GM23338 (cell line): ENCODE data around the gene GART. TPM values are rescaled to one million over a fixed set of nuclear protein-coding genes. Genes with fewer than 3 reads are reported as not detected.

Experiments used
- ATAC-seq: fragments of 200-7000 bp; cut with Tn5 transposase; 3 replicates; pipeline ENCODE4 v1.9.1; 2020
- DNase-seq: peaks from one replicate; pipeline ENCODE4 v3.0.0-alpha.2; 2015; ENCODE audit warnings: low spot score
- H2AFZ ChIP-seq: fragments of 200-600 bp; sonication (generic); 2 replicates; pipeline ENCODE4 v1.8.0; 2016; ENCODE audit warnings: antibody characterized with exemption, mild to moderate bottlenecking, moderate library complexity
- H3F3A ChIP-seq: fragments of 200-600 bp; sonication (generic); replicated peaks from 2 replicates; pipeline ENCODE4 v1.8.0; 2017; ENCODE audit warnings: antibody characterized with exemption, mixed run types, low read depth
- H3K27ac ChIP-seq: fragments of 200-600 bp; sonication (generic); 2 replicates; pipeline ENCODE4 v1.6.1; 2016; ENCODE audit warnings: low read depth
- H3K27me3 ChIP-seq: fragments of 200-600 bp; sonication (generic); 2 replicates; pipeline ENCODE4 v1.8.0; 2016; ENCODE audit warnings: mild to moderate bottlenecking, mixed run types, moderate library complexity; ENCODE audit not compliant: insufficient read depth
- H3K36me3 ChIP-seq: fragments of 200-600 bp; sonication (generic); 2 replicates; pipeline ENCODE4 v1.8.0; 2016; ENCODE audit warnings: mild to moderate bottlenecking; ENCODE audit not compliant: insufficient read depth
- H3K4me1 ChIP-seq: fragments of 200-600 bp; sonication (generic); 2 replicates; pipeline ENCODE4 v1.8.0; 2016; ENCODE audit warnings: mild to moderate bottlenecking, moderate library complexity; ENCODE audit not compliant: insufficient read depth
- H3K4me2 ChIP-seq: fragments of 200-600 bp; sonication (generic); 2 replicates; pipeline ENCODE4 v1.7.1; 2017; ENCODE audit warnings: mixed run types
- H3K4me3 ChIP-seq: fragments of 200-600 bp; sonication (generic); 2 replicates; pipeline ENCODE4 v1.6.1; 2016; ENCODE audit warnings: mixed run types
- H3K79me2 ChIP-seq: fragments of 200-600 bp; sonication (generic); replicated peaks from 2 replicates; pipeline ENCODE4 v1.8.0; 2017; ENCODE audit warnings: mild to moderate bottlenecking; ENCODE audit not compliant: insufficient read depth
- H3K9me2 ChIP-seq: fragments of 200-600 bp; sonication (generic); 2 replicates; pipeline ENCODE4 v1.8.0; 2017; ENCODE audit not compliant: insufficient read depth
- H4K20me1 ChIP-seq: fragments of 200-600 bp; sonication (generic); replicated peaks from 2 replicates; pipeline ENCODE4 v1.8.0; 2017; ENCODE audit warnings: mild to moderate bottlenecking; ENCODE audit not compliant: insufficient read depth
- H3K27ac Mint-ChIP-seq: 2 replicates; pipeline ENCODE4 v1.8.0; 2020; ENCODE audit warnings: inconsistent platforms, mild to moderate bottlenecking, moderate library complexity, mixed read lengths
- H3K27me3 Mint-ChIP-seq: 3 replicates; pipeline ENCODE4 v1.8.0; 2022; ENCODE audit warnings: low read depth, mild to moderate bottlenecking, moderate library complexity, mixed read lengths, inconsistent platforms; ENCODE audit not compliant: insufficient read depth, poor library complexity
- H3K36me3 Mint-ChIP-seq: 3 replicates; pipeline ENCODE4 v1.8.0; 2021; ENCODE audit warnings: low read depth, mild to moderate bottlenecking, inconsistent platforms, moderate library complexity, mixed read lengths
- H3K4me1 Mint-ChIP-seq: 3 replicates; pipeline ENCODE4 v1.8.0; 2020; ENCODE audit warnings: mild to moderate bottlenecking, inconsistent platforms, mixed read lengths
- H3K4me3 Mint-ChIP-seq: 3 replicates; pipeline ENCODE4 v1.8.0; 2021; ENCODE audit warnings: moderate library complexity, mild to moderate bottlenecking, inconsistent platforms, mixed read lengths
- H3K9me3 Mint-ChIP-seq: 3 replicates; pipeline ENCODE4 v1.8.0; 2020; ENCODE audit warnings: moderate library complexity, mild to moderate bottlenecking, inconsistent platforms, mixed read lengths
- CREB1 ChIP-seq: fragments of 250-450 bp; sonication (Bioruptor Pico); IDR thresholded peaks from 2 replicates; pipeline ENCODE4 v1.5.0; 2020; ENCODE audit warnings: low read depth, mild to moderate bottlenecking, moderate library complexity
- CTCF ChIP-seq, 2 experiments: fragments of 200-600 bp in 1 of 2; sonication (generic) in 1 of 2; conservative IDR thresholded peaks; 2 replicates each; pipeline versions ENCODE4 v1.5.1 to v1.6.1; 2016 to 2017; ENCODE audit warnings: antibody characterized with exemption in 2 of 2, low read depth in 2 of 2, mild to moderate bottlenecking in 2 of 2, moderate library complexity in 1 of 2
- ETS1 ChIP-seq: IDR thresholded peaks from 2 replicates; pipeline ENCODE4 v1.6.1; 2016; ENCODE audit warnings: antibody characterized with exemption
- JUNB ChIP-seq: IDR thresholded peaks from one replicate; pipeline ENCODE4 v1.6.1; 2016; ENCODE audit warnings: antibody characterized with exemption; ENCODE audit not compliant: unreplicated experiment
- NANOG ChIP-seq: IDR thresholded peaks from 2 replicates; pipeline ENCODE4 v1.6.1; 2016; ENCODE audit warnings: antibody characterized with exemption, borderline replicate concordance
- REST ChIP-seq: IDR thresholded peaks from one replicate; pipeline ENCODE4 v1.6.1; 2018; ENCODE audit warnings: antibody characterized with exemption; ENCODE audit not compliant: unreplicated experiment
- STAT1 ChIP-seq: IDR thresholded peaks from one replicate; pipeline ENCODE4 v1.6.1; 2016; ENCODE audit warnings: antibody characterized with exemption; ENCODE audit not compliant: unreplicated experiment
- ZNF114 ChIP-seq: fragments of 250-450 bp; sonication (Bioruptor Pico); IDR thresholded peaks from 2 replicates; pipeline ENCODE4 v1.5.0; 2020; ENCODE audit warnings: mild to moderate bottlenecking, moderate library complexity
- ZNF462 ChIP-seq: fragments of 250-450 bp; sonication (Bioruptor Pico); IDR thresholded peaks from 2 replicates; pipeline ENCODE4 v1.5.0; 2020; ENCODE audit warnings: mild to moderate bottlenecking, moderate library complexity
- polyA plus RNA-seq: library from polyadenylated mRNA; unstranded; fragments of >200 nt; fragmentation: Nextera tagmentation; extraction: Ambion mirVana; gene quantifications from 2 replicates; pipeline ENCODE4 v1.2.1, GENCODE V29; 2016
- total RNA-seq: library from RNA; depleted of rRNA; stranded (reverse); fragments of >200 nt; shearing (Covaris generic); gene quantifications from 2 replicates; pipeline ENCODE4 v1.2.3, GENCODE V29; 2014

The GART gene
- total and polyA plus RNA-seq, 2 experiments from 2014 or later: 87.6 to 224 TPM

GRCh38 chr21:33544451-33545195, 2.7 kb upstream of the GART start:
- peaks cover 13% of the 10 kb centered on the region for H3F3A ChIP-seq
- peaks cover 24% of the 10 kb centered on the region; the same call in 1 of the 2 replicates for H3K36me3 ChIP-seq
- H2AFZ ChIP-seq: no peak overlapping the region
- H3K4me3 Mint-ChIP-seq: peak overlapping the region; percentile 96
- H4K20me1 ChIP-seq: peaks cover 45% of the 10 kb centered on the region
- H3K4me1 Mint-ChIP-seq: peaks cover 11% of the 10 kb centered on the region
- peaks cover 8% of the 10 kb centered on the region for H3K27me3 Mint-ChIP-seq
- peak overlapping the region; percentile 97 for H3K4me3 ChIP-seq
- H3K4me1 ChIP-seq: peaks cover 7% of the 10 kb centered on the region
- no peak overlapping the region for H3K27ac ChIP-seq
- DNase-seq (no peak), ATAC-seq (no peak)
- H3K4me2 ChIP-seq: peak overlapping the region; percentile 87
- H3K27me3 ChIP-seq: no peaks in the 10 kb centered on the region
- no peaks in the 10 kb centered on the region for H3K9me2 ChIP-seq
- TF ChIP-seq ZNF462 (CRISPR knock-in tag) (no peak), CREB1 (CRISPR knock-in tag) (no peak), REST (no peak), ZNF114 (CRISPR knock-in tag) (no peak), STAT1 (no peak), JUNB (no peak), NANOG (no peak), ETS1 (no peak), CTCF (conservative IDR thresholded peaks at IDR 0.05; ENCODE audit: low read depth in 2 of 2) (no peak)
- peaks cover 64% of the 10 kb centered on the region for H3K36me3 Mint-ChIP-seq
- no peak overlapping the region for H3K27ac Mint-ChIP-seq
- H3K9me3 Mint-ChIP-seq: no peaks in the 10 kb centered on the region
- peaks cover 90% of the 10 kb centered on the region for H3K79me2 ChIP-seq
